ENCODE data around the gene ARID1B. TPM values are rescaled to one million over a fixed set of nuclear protein-coding genes. Genes with fewer than 3 reads are reported as not detected.

The ARID1B gene
- total RNA-seq, 1 donor from 2014 or later = 43.4 TPM

DNA sequence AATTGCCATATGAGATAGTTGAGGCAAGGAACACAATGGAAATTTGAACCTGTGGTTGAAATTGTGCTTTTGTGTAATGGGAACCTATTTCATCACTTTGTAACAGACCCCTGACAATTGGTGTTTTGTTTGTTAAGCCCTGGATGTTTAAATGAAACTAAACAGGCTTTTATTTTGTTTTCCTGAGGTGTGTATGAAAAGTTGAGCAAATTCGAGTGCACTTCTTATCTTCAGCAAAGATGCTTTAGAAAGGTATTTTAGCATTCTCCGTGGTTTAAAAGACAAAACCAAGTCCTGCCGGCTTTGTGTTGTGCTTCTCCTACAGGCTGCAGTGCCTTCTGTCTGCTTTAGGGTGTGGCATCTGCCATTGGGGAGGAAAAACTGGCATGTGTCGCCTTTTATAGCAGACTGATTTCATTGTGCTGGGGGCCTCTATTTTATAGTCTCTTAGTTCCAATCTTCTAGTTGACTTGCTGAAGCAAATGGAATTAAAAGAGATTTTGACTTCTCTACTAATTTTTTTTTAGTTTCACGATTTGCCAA is 2.2 kb upstream of the ARID1B start:
- Histone ChIP-seq H3K36me3 (no peaks in the 10 kb centered on the region), H3K27ac (replicated peaks) (peak overlapping the region; percentile 98), H3K9me3 (replicated peaks) (no peaks in the 10 kb centered on the region), H3K27me3 (ENCODE audit: low read depth) (no peaks in the 10 kb centered on the region), H3K4me1 (peaks cover 25% of the 10 kb centered on the region), H3K4me3 (peak overlapping the region; percentile 18)
- DNase-seq = no peak
- intact Hi-C loops (cut with micrococcal nuclease) = loop anchor here (10.0 kb wide), 1 partner anchor 210 kb away; no protein-coding TSS in a partner anchor
- TF ChIP-seq, protein P1, sequence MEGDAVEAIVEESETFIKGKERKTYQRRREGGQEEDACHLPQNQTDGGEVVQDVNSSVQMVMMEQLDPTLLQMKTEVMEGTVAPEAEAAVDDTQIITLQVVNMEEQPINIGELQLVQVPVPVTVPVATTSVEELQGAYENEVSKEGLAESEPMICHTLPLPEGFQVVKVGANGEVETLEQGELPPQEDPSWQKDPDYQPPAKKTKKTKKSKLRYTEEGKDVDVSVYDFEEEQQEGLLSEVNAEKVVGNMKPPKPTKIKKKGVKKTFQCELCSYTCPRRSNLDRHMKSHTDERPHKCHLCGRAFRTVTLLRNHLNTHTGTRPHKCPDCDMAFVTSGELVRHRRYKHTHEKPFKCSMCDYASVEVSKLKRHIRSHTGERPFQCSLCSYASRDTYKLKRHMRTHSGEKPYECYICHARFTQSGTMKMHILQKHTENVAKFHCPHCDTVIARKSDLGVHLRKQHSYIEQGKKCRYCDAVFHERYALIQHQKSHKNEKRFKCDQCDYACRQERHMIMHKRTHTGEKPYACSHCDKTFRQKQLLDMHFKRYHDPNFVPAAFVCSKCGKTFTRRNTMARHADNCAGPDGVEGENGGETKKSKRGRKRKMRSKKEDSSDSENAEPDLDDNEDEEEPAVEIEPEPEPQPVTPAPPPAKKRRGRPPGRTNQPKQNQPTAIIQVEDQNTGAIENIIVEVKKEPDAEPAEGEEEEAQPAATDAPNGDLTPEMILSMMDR (IDR thresholded peaks at IDR 0.05; ENCODE audit: borderline replicate concordance) = peak; percentile 31

DNA sequence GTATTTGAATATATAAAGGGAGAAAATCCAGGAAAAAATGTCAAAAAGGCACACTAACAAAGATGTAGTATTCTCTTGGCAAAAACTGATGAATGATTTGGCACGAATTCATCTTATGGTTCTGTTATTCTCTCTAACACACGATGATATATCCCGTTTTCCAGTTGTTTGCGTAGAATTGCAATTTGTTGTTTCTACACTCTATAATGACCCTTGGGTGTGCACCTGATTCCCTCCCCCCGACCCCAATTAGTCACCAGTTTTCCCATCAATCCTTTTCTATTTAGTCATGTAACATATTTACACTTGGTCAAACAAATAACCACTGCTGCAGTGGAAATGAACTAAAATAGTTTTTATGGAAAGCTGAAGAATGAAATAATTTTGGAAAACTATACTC is 1.5 kb upstream of the ARID1B start:
- DNase-seq = no peak
- Histone ChIP-seq H3K4me1 (peaks cover 32% of the 10 kb centered on the region), H3K36me3 (no peaks in the 10 kb centered on the region), H3K4me3 (peak overlapping the region; percentile 83), H3K27ac (replicated peaks) (peak overlapping the region; percentile 98), H3K9me3 (replicated peaks) (no peaks in the 10 kb centered on the region), H3K27me3 (ENCODE audit: low read depth) (no peaks in the 10 kb centered on the region)
- TF ChIP-seq, protein P1 (IDR thresholded peaks at IDR 0.05; ENCODE audit: borderline replicate concordance) = no peak
- intact Hi-C loops (cut with micrococcal nuclease) = loop anchor here (2.0 to 10.0 kb wide), 2 partner anchors 89 to 211 kb away; no protein-coding TSS in a partner anchor

GRCh38 chr6:156776470-156776839 is 723 bp upstream of the ARID1B start:
- H3K4me3 ChIP-seq = peak overlapping the region; percentile 83
- TF ChIP-seq, protein P1 (IDR thresholded peaks at IDR 0.05; ENCODE audit: borderline replicate concordance) = no peak
- no peaks in the 10 kb centered on the region for H3K9me3 ChIP-seq (replicated peaks)
- H3K27me3 ChIP-seq (ENCODE audit: low read depth) = no peaks in the 10 kb centered on the region
- intact Hi-C loops (cut with micrococcal nuclease) = loop anchor here (2.0 to 10.0 kb wide), 2 partner anchors 90 to 212 kb away; no protein-coding TSS in a partner anchor
- DNase-seq = no peak
- H3K36me3 ChIP-seq = no peaks in the 10 kb centered on the region
- peak overlapping the region; percentile 98 for H3K27ac ChIP-seq (replicated peaks)
- H3K4me1 ChIP-seq = peaks cover 38% of the 10 kb centered on the region

- DNase-seq = peak; percentile 66
- intact Hi-C loops (cut with micrococcal nuclease) = loop anchor here (2.0 to 10.0 kb wide), 2 partner anchors 91 to 213 kb away; no protein-coding TSS in a partner anchor
- H3K36me3 ChIP-seq = no peaks in the 10 kb centered on the region
- H3K4me1 ChIP-seq = peaks cover 43% of the 10 kb centered on the region
- TF ChIP-seq, protein P1 (IDR thresholded peaks at IDR 0.05; ENCODE audit: borderline replicate concordance) = no peak
- H3K9me3 ChIP-seq (replicated peaks) = no peaks in the 10 kb centered on the region
- peak overlapping the region; percentile 98 for H3K27ac ChIP-seq (replicated peaks)
- H3K4me3 ChIP-seq = peak overlapping the region; percentile 83
- no peaks in the 10 kb centered on the region for H3K27me3 ChIP-seq (ENCODE audit: low read depth)
These were observed 637 bp downstream of the ARID1B start for GRCh38 chr6:156777577-156778453.

- Histone ChIP-seq H3K27ac (replicated peaks) (peak overlapping the region; percentile 98), H3K9me3 (replicated peaks) (no peaks in the 10 kb centered on the region), H3K27me3 (ENCODE audit: low read depth) (no peaks in the 10 kb centered on the region), H3K4me3 (peak overlapping the region; percentile 83), H3K36me3 (no peaks in the 10 kb centered on the region), H3K4me1 (peaks cover 51% of the 10 kb centered on the region)
- intact Hi-C loops (cut with micrococcal nuclease) = loop anchor here (10.0 kb wide), 1 partner anchor 214 kb away; no protein-coding TSS in a partner anchor
- DNase-seq = peak; percentile 62
- TF ChIP-seq, protein P1 (IDR thresholded peaks at IDR 0.05; ENCODE audit: borderline replicate concordance) = no peak
These were observed 1.5 kb downstream of the ARID1B start for GRCh38 chr6:156778454-156779205.
